ENCODE measurements around the gene INPP5F.

DNA sequence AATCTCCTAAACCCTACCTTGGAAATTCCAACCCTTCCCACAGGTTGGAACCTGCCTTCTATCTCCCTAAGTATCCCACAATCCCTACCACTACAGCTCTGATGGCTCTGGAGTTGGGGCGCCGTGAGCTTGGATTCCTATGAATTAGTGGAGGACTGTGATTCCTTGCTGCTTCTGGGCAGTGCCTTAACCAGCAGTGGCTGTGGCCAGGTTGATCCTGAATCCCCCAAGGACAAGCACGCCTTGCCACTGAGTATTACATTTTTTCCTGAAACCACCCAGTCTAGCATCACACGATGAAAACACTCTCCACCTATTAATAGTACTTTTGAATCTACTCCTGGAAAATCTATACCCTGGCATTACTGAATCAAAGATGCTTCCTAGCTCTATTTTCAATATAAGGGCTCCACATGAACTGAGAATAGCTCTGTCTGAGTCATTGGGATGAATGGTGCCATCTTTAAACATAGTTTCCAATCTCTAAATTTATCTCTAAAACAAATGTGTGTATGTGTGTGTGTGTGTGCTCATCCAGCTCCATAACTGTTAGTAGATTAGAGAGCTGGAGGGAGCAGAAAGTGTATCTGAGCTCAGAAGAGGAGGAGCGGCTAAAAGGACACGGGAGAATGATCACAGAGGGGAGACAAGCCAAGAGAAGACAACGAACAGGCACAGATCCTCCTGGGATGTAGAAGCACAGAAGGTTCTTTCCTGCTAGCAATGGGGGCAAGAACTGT is 11.9 kb upstream of the INPP5F start:
- TF ChIP-seq, protein P1, sequence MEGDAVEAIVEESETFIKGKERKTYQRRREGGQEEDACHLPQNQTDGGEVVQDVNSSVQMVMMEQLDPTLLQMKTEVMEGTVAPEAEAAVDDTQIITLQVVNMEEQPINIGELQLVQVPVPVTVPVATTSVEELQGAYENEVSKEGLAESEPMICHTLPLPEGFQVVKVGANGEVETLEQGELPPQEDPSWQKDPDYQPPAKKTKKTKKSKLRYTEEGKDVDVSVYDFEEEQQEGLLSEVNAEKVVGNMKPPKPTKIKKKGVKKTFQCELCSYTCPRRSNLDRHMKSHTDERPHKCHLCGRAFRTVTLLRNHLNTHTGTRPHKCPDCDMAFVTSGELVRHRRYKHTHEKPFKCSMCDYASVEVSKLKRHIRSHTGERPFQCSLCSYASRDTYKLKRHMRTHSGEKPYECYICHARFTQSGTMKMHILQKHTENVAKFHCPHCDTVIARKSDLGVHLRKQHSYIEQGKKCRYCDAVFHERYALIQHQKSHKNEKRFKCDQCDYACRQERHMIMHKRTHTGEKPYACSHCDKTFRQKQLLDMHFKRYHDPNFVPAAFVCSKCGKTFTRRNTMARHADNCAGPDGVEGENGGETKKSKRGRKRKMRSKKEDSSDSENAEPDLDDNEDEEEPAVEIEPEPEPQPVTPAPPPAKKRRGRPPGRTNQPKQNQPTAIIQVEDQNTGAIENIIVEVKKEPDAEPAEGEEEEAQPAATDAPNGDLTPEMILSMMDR (IDR thresholded peaks at IDR 0.05): no peak
- TF ChIP-seq POLR2A (IDR thresholded peaks at IDR 0.05) (no peak), POLR2AphosphoS5 (IDR thresholded peaks at IDR 0.05) (no peak)

All from gastroesophageal sphincter (tissue), 3 donors.